ES-I3 (cell line): ENCODE measurements around the gene PTPN22.

Experiments used
- H3K36me3 ChIP-seq: 2 replicates; pipeline ENCODE4 v1.6.1; 2013; ENCODE audit warnings: mild to moderate bottlenecking, low read length, control low read depth, moderate library complexity; ENCODE audit not compliant: insufficient read depth
- H3K4me1 ChIP-seq: 2 replicates; pipeline ENCODE4 v1.6.1; 2013; ENCODE audit warnings: mild to moderate bottlenecking, control low read depth, low read length; ENCODE audit not compliant: insufficient read depth
- H3K9ac ChIP-seq: 2 replicates; pipeline ENCODE4 v1.6.1; 2013; ENCODE audit warnings: low read depth, mild to moderate bottlenecking, low read length, moderate library complexity
- H3K9me3 ChIP-seq: 2 replicates; pipeline ENCODE4 v1.6.1; 2013; ENCODE audit warnings: mild to moderate bottlenecking, low read length, moderate library complexity; ENCODE audit not compliant: control insufficient read depth, insufficient read depth

The PTPN22 gene

DNA sequence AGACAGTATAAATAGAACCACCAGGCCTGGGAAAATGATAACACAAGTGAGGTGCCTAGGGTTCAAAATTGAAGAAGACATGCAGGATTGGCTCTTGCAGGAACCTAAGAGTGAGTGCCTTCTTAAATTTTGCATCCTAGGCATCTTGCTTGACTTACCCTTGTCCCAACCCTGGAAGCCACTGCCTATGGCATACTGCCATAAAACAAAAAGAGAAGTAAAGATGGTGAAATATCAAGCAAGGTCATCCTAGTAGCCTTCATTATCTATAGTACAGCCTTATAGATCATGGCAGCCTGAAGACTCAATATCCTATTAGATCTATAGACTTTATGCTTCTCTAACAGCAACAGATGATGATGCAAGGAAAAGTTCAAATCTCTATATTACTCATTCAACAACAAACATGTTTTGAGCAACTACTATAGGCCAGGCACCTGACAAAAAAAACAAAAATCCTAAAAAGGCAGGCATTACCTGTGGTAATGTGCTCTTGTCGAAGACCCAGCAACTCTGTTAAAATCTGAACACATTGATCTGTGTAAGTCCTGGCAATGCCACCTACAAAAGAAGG lies 26.8 kb upstream of the PTPN22 start:
- Histone ChIP-seq H3K9me3 (no peaks in the 10 kb centered on the region), H3K9ac (no peak overlapping the region), H3K36me3 (peaks cover 11% of the 10 kb centered on the region), H3K4me1 (peaks cover under 1% of the 10 kb centered on the region; the same call in 1 of the 2 replicates)

DNA sequence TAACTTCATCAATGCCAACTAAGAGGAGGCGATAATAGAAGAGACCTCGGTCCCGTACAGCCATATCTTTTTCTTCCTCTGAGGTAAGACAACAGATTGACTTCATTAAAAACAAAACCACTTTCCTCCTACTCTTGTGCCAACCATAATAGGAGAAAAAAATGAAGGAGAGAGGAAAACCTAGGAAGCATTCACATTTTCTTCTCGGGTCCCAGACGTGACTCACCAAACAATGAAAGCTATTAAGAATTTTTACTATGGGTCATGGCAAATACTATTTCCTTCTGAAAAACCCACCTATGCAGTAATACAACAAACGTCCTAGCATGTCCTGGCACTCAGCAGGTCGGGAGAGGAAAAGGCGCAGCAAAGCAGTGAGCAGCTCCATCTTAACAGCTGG lies 24.4 kb upstream of the PTPN22 start:
- H3K36me3 ChIP-seq: peaks cover 11% of the 10 kb centered on the region
- H3K9me3 ChIP-seq: no peaks in the 10 kb centered on the region
- H3K9ac ChIP-seq: no peak overlapping the region
- H3K4me1 ChIP-seq: no peaks in the 10 kb centered on the region

DNA sequence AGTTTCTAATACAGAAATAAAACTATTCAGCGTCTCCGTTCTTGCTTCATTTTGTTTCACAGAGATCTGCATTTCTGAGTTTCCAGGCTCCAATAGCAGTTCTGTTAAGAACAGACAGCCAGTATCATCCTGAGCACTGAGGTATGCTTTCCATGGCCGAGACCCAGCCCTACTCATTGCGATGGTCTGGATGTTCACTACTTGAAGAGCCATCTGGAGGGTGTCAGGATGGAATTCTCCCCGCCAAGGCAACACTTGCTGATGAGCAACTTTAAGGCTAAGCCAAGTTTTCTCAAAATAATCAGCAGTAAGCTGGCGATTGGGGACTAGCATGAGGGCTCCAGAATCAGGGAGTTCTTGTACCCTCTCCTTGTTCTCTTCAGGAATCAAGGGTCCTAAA lies 23.6 kb upstream of the PTPN22 start:
- H3K4me1 ChIP-seq: no peaks in the 10 kb centered on the region
- peaks cover 9% of the 10 kb centered on the region for H3K36me3 ChIP-seq
- no peak overlapping the region for H3K9ac ChIP-seq
- no peaks in the 10 kb centered on the region for H3K9me3 ChIP-seq

DNA sequence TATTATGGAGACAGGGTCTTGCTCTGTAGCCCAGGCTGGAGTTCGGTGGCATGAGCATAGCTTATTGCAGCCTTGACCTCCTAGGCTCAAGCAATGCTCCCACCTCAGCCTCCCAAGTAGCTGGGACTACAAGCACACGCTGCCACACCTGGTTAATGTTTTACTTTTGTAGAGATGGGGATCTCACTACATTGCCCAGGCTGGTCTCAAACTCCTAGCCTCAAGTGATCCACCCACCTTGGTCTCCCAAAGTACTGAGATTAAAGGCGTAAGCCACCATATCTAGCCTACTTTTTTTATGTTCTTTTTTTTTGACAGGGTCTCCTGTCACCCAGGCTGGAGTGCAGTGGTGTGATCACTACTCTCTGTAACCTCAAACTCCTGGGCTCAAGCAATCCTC lies 21.8 kb upstream of the PTPN22 start:
- Histone ChIP-seq H3K9ac (no peak overlapping the region), H3K9me3 (no peaks in the 10 kb centered on the region), H3K4me1 (no peaks in the 10 kb centered on the region), H3K36me3 (peaks cover 2% of the 10 kb centered on the region)

DNA sequence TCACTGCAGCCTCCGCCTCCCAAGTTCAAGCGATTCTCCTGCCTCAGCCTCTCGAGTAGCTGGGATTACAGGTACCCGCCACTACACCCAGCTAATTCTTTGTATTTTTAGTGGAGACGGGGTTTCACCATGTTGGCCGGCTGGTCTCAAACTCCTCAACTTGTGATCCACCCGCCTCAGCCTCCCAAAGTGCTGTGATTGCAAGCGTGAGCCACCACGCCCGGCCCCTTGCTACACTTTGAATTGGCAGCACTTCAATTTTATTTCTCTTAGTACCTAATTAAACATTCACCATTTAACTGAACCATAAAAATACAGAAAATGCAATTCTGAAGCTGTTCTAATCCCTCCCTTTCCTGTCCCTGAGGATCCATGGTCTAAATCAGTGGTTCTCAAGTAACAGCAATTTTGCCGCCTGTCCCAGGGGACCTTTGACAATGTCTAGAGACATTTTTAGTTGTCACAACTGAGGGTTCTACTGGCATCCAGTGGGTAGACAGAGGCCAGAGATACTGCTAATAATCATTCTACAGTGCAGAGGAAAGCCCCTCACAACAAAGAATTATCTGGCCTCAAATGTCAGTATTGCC lies 20.2 kb upstream of the PTPN22 start:
- H3K9ac ChIP-seq: no peak overlapping the region
- no peaks in the 10 kb centered on the region for H3K4me1 ChIP-seq
- H3K36me3 ChIP-seq: peaks cover 2% of the 10 kb centered on the region; the same call in 1 of the 2 replicates

DNA sequence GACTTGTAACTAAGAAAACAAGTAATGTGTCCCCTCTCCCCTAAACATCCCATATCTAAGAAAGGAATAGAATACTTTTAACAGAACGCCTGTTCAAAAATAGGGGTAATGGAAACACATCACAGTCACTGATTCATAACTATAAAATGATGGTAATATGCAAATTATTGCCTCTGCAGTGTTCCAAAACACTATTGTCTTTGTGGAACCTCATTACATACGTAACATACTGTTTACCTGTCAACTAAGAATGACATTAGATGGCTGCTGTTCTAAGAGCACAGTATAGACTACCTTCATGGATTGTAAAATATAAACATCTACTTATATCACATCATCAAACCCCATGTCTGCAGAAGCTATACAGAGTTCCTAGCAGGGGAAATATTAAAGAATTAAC lies 19.3 kb upstream of the PTPN22 start:
- no peaks in the 10 kb centered on the region for H3K9me3 ChIP-seq
- no peaks in the 10 kb centered on the region for H3K36me3 ChIP-seq
- no peak overlapping the region for H3K9ac ChIP-seq
- no peaks in the 10 kb centered on the region for H3K4me1 ChIP-seq

More for the DNA sequence above, 20.2 kb upstream of the PTPN22 start:
- H3K9me3 ChIP-seq: no peaks in the 10 kb centered on the region

DNA sequence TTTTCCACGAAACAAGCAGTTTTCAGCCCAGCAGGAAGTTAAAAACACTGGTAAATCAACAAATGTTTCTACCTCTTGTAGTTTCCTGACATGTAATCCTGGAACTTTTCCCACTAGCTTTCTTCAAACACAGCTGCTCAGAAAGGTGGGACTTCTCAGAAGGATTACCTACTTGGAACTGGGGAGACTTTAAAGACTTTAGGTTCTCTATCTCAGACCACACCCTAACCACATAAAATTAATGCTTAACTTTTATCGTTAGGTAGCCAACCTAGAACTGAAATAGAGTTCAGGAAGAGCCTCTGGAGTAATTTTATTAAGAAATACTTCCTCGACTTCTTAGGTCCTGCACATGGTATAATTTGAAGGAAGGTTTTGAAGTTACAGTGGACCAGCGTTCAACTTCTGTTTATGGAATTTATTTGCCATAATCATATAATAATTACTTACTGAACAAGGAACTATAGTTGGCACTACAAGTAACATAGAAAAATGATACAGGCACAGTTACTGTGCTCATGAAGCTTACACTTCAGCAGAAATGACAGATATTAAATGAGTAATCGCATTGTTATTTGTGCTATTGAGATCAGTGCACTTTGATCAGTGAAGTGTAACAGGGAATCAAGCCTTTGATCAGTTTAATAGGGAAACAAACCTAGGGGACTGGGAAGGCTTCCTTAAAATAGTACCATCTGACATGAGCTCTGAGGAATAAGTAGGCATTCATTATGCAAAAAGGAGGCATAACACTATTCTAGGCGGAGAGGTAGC lies 16.1 kb upstream of the PTPN22 start, which contains the start of gene BCL2L15:
TSS of gene BCL2L15 (minus strand) at position 180 of the 774 bp plus-strand sequence. CDS start 206 bp downstream, outside the sequence.
- no peaks in the 10 kb centered on the region for H3K9me3 ChIP-seq
- H3K9ac ChIP-seq: no peak within 1 kb of the TSS
- no peaks in the 10 kb centered on the region for H3K4me1 ChIP-seq
- H3K36me3 ChIP-seq: no peaks in the 10 kb centered on the region

DNA sequence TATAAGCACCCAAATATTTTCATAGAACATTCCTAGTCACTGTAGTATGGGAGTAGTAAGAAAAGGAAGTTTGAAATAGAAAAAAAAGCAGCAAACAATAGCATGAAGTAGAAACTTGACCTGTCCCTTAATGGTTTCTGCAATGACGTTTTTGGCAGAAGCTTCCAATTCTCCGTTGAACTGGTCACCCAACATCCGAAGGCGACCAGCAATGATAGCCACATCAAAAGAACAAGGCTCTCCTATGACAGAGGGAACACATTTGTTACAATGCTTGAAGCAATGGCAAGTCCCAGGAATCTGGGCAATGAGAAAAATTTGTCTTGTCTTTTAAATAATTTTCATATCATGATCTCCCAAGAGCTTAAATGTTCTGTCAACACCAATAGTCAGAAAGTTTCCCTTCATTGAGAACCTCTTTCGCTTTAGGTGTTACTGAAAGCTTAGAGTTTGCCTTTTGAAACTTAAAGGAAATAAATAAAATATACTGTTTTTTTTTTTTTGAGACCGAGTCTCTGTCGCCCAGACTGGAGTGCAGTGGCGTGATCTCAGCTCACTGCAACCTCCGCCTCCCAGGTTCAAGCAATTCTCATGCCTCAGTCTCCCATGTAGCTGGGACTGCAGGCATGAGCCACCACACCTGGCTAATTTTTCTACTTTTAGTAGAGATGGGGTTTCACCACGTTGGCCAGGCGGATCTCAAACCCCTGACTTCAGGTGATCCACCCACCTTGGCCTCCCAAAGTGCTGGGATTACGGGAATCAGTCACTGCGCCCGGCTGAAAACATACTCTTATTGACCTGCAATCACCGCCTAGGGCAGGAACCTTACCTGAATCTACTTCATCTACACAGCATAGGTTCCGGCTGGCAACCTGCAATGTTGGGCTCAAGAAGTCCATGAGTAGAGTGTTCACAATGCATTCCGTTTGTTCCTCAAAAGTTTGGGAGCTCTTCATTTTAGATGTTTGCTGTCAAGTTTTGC lies 15.2 kb upstream of the PTPN22 start:
- no peaks in the 10 kb centered on the region for H3K4me1 ChIP-seq
- H3K9me3 ChIP-seq: no peaks in the 10 kb centered on the region
- H3K36me3 ChIP-seq: no peaks in the 10 kb centered on the region
- no peak overlapping the region for H3K9ac ChIP-seq

DNA sequence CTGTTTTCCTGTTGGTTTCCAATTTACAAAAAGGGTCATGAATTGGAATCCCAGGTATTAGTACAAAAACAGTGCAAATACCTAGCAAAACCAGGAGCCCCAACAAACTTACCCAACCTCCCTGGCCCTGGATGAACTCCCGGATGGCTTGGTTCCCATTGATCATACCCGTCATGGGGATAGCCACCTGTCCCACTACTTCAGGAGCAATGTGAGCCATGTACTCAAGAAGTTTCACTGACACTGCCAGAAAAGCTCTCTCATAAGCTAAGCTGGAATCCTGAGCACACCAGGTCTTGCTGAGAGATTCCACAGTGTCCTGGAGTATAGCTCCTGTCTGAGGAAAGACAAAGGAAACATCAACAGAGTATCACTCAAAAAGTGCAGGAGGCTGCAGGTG lies 10.1 kb upstream of the PTPN22 start:
- H3K9me3 ChIP-seq: no peaks in the 10 kb centered on the region
- no peaks in the 10 kb centered on the region for H3K36me3 ChIP-seq
- H3K9ac ChIP-seq: no peak overlapping the region
- no peaks in the 10 kb centered on the region for H3K4me1 ChIP-seq

DNA sequence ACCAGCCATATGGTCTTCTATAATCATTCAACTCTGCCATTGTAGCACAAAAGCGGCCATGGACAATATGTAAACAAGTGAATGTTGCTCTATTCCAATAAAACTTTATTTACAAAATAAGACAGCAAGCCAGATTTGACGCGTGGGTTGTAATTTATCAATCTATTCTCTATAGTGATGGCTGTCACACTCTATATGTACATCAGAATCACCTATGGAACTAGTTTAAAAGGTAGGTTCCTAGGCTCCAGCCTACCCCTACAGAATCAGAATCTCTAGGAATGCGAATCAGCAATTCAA lies 8.2 kb upstream of the PTPN22 start:
- no peak overlapping the region for H3K9ac ChIP-seq
- no peaks in the 10 kb centered on the region for H3K4me1 ChIP-seq
- no peaks in the 10 kb centered on the region for H3K36me3 ChIP-seq
- H3K9me3 ChIP-seq: no peaks in the 10 kb centered on the region

DNA sequence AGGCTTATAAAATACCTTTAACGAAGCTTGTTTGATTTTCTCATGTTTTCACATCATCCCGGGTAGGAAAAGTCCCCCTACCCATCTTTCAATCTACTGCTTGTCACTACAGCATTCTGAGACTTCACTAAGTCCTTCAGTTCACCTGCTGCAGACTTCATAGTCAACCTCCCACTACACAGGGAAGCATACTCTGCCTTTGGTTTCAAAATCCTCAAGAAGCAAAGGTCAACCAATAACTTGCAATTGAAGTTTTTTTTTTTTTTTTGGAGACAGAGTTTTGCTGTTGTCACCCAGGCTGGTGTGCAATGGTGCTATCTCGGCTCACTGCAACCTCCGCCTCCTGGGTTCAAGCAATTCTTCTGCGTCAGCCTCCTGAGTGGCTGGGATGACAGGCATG lies 4.7 kb upstream of the PTPN22 start:
- Histone ChIP-seq H3K4me1 (peaks cover 5% of the 10 kb centered on the region; the same call in 1 of the 2 replicates), H3K9me3 (no peaks in the 10 kb centered on the region), H3K9ac (no peak overlapping the region), H3K36me3 (no peaks in the 10 kb centered on the region)

DNA sequence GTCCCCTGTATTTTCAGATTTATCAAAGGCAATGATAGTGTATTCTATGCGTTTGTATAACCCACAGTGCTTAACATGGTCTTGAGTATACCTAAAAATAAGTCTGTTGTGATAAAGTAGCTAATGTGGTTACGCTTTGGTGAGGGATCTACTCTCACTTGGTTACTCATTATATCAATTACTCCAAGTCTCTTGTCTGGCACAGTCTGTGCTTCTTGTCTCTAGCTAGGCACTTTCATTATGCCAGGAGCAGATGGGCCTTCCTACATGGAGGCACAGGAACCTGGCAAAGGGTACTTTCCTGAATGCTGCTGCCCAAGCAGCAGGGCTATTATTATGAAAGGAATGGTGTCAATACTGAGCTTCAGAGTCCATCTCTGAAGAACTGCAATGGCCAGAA lies 4.2 kb upstream of the PTPN22 start:
- Histone ChIP-seq H3K36me3 (no peaks in the 10 kb centered on the region), H3K4me1 (peaks cover 5% of the 10 kb centered on the region; the same call in 1 of the 2 replicates), H3K9ac (no peak overlapping the region)

DNA sequence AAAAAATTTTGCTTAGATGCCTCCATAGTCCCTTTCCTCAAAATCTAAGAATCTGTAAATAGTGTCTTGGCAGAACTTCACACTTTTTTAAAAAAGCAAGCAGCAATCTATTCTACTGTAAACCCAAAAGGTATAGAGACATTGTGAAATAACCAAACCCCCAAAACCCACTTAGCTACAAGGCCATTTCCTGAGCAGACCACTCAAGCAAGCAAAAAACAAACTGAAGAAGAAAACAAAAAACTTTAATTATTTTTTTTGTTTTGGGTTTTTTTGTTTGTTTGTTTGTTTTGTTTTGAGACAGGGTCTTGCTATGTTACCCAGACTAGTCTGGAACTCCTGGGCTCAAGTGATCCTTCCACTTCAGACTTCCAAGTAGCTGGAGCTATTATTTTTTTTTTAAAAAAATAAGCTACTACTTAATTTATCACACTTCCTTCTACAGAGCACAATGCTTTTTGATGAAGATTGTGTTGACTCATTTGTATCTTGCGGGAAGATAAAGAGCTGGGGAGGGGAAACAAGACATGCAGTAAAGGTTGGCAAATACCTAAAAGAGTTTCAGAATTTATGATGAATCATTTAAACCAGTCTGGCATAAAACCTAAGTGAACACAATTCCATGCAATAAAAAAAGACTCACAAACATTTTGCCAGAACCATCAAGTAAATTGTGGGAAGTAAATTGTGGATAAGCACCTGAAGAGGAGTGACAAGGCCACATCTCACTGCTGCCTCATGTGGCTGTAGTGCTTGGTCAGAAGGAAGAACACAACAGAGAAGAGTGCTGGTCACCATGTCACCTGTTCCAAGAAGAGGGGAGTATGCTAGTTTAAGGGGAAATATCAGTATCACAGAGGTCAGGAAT lies 2.7 kb upstream of the PTPN22 start:
- H3K9ac ChIP-seq: no peak overlapping the region
- H3K4me1 ChIP-seq: peaks cover 5% of the 10 kb centered on the region; the same call in 1 of the 2 replicates
- H3K36me3 ChIP-seq: no peaks in the 10 kb centered on the region
- no peaks in the 10 kb centered on the region for H3K9me3 ChIP-seq

More for the DNA sequence above, 4.2 kb upstream of the PTPN22 start:
- H3K9me3 ChIP-seq: no peaks in the 10 kb centered on the region
